HEK293 (cell line): Measurements from ENCODE around the gene HTR6.
A peak's percentile ranks its signal among the peaks of the same experiment; 100 is the strongest.

Experiments used
- CTCF ChIA-PET: fragments of 350-600 bp; formaldehyde crosslinking; extraction: SDS; loops from one replicate; lab custom pipeline; 2021; ENCODE audit warnings: antibody characterized with exemption; lab: Yijun Ruan, JAX
- POLR2A ChIA-PET: fragments of 300-600 bp; formaldehyde crosslinking; extraction: SDS; loops from one replicate; lab custom pipeline; 2020; ENCODE audit warnings: antibody characterized with exemption, inconsistent platforms; lab: Yijun Ruan, JAX
- H3K27ac ChIP-seq: fragments of 200-500 bp; sonication (Bioruptor generic); 2 replicates; pipeline ENCODE4 v1.5.1; 2014; ENCODE audit warnings: low read depth, low read length, control low read depth, inconsistent platforms; ENCODE audit errors: extremely low read depth
- H3K36me3 ChIP-seq, 2 experiments: fragments of 200-500 bp in 1 of 2; sonication (Bioruptor generic) in 1 of 2; 1 replicate in 1 of 2; 2 replicates in 1 of 2; pipeline ENCODE4 v1.5.1; 2014 to 2017; ENCODE audit warnings: inconsistent platforms in 2 of 2, low read length in 2 of 2; ENCODE audit not compliant: control insufficient read depth in 2 of 2, insufficient read depth in 1 of 2
- H3K4me1 ChIP-seq: fragments of 200-500 bp; sonication (Bioruptor generic); 2 replicates; pipeline ENCODE4 v1.5.1; 2014; ENCODE audit warnings: mild to moderate bottlenecking, low read length, inconsistent platforms; ENCODE audit not compliant: control insufficient read depth, insufficient read depth
- H3K4me3 ChIP-seq: 2 replicates; pipeline ENCODE4 v1.5.1; 2011; ENCODE audit warnings: low read depth, mild to moderate bottlenecking, control low read depth, low read length, moderate library complexity
- H3K9me3 ChIP-seq: fragments of 200-500 bp; sonication (Bioruptor generic); 2 replicates; pipeline ENCODE4 v1.5.1; 2014; ENCODE audit warnings: low read depth, low read length, inconsistent platforms; ENCODE audit not compliant: control insufficient read depth, insufficient read depth
- GLIS2 ChIP-seq: fragments of 450-650 bp; formaldehyde crosslinking; IDR thresholded peaks from 2 replicates; pipeline ENCODE4 v1.5.1; 2016; ENCODE audit warnings: missing biosample characterization, missing genetic modification characterization
- MEIS1 ChIP-seq: sonication (generic); formaldehyde crosslinking; IDR thresholded peaks from 2 replicates; pipeline ENCODE4 v1.8.1; 2022; ENCODE audit warnings: missing genetic modification reagents, mild to moderate bottlenecking, borderline replicate concordance
- SP7 ChIP-seq: fragments of 450-650 bp; formaldehyde crosslinking; IDR thresholded peaks from 2 replicates; pipeline ENCODE4 v1.5.1; 2016; ENCODE audit warnings: missing biosample characterization, missing genetic modification characterization
- ZBTB48 ChIP-seq: fragments of 450-650 bp; formaldehyde crosslinking; IDR thresholded peaks from 2 replicates; pipeline ENCODE4 v1.5.1; 2016; ENCODE audit warnings: missing biosample characterization, missing genetic modification characterization
- ZNF112 ChIP-seq: fragments of 450-650 bp; formaldehyde crosslinking; IDR thresholded peaks from 2 replicates; pipeline ENCODE4 v1.5.0; 2017; ENCODE audit warnings: missing biosample characterization, missing genetic modification characterization
- ZNF121 ChIP-seq: fragments of 450-650 bp; formaldehyde crosslinking; IDR thresholded peaks from 2 replicates; pipeline ENCODE4 v1.5.1; 2016; ENCODE audit warnings: missing biosample characterization, missing genetic modification characterization
- ZNF132 ChIP-seq: fragments of 450-650 bp; formaldehyde crosslinking; IDR thresholded peaks from 2 replicates; pipeline ENCODE4 v1.5.1; 2017; ENCODE audit warnings: missing biosample characterization, missing genetic modification characterization, borderline replicate concordance
- ZNF138 ChIP-seq: fragments of 450-650 bp; formaldehyde crosslinking; IDR thresholded peaks from 2 replicates; pipeline ENCODE4 v1.5.1; 2016; ENCODE audit warnings: missing biosample characterization, missing genetic modification characterization, borderline replicate concordance
- ZNF19 ChIP-seq: fragments of 450-650 bp; formaldehyde crosslinking; IDR thresholded peaks from 2 replicates; pipeline ENCODE4; 2016; ENCODE audit warnings: missing biosample characterization, missing genetic modification characterization, low read depth
- ZNF202 ChIP-seq: fragments of 450-650 bp; formaldehyde crosslinking; IDR thresholded peaks from 2 replicates; pipeline ENCODE4 v1.5.1; 2016; ENCODE audit warnings: missing biosample characterization, missing genetic modification characterization, borderline replicate concordance
- ZNF335 ChIP-seq: fragments of 450-650 bp; formaldehyde crosslinking; conservative IDR thresholded peaks from 2 replicates; pipeline ENCODE4 v1.5.1; 2016; ENCODE audit warnings: missing biosample characterization, missing genetic modification characterization
- ZNF391 ChIP-seq: fragments of 450-650 bp; formaldehyde crosslinking; IDR thresholded peaks from 2 replicates; pipeline ENCODE4 v1.5.1; 2016; ENCODE audit warnings: low read depth, missing biosample characterization, missing genetic modification characterization, borderline replicate concordance
- ZNF544 ChIP-seq: fragments of 450-650 bp; formaldehyde crosslinking; IDR thresholded peaks from 2 replicates; pipeline ENCODE4 v1.5.0; 2017; ENCODE audit warnings: missing biosample characterization, missing genetic modification characterization
- ZNF629 ChIP-seq: fragments of 450-650 bp; formaldehyde crosslinking; IDR thresholded peaks from 2 replicates; pipeline ENCODE4 v1.5.1; 2017; ENCODE audit warnings: missing biosample characterization, missing genetic modification characterization
- ZNF654 ChIP-seq: fragments of 450-650 bp; formaldehyde crosslinking; IDR thresholded peaks from 2 replicates; pipeline ENCODE4 v1.5.1; 2016; ENCODE audit warnings: low read depth, missing biosample characterization, missing genetic modification characterization
- ZNF670 ChIP-seq: fragments of 450-650 bp; formaldehyde crosslinking; IDR thresholded peaks from 2 replicates; pipeline ENCODE4 v1.5.1; 2016; ENCODE audit warnings: missing biosample characterization, missing genetic modification characterization, low read depth
- ZNF701 ChIP-seq: fragments of 450-650 bp; formaldehyde crosslinking; IDR thresholded peaks from 2 replicates; pipeline ENCODE4 v1.5.1; 2016; ENCODE audit warnings: missing biosample characterization, missing genetic modification characterization
- ZNF792 ChIP-seq: fragments of 450-650 bp; formaldehyde crosslinking; IDR thresholded peaks from 2 replicates; pipeline ENCODE4 v1.5.1; 2016; ENCODE audit warnings: missing biosample characterization, missing genetic modification characterization
- TF ChIP-seq, protein P1 (sequence below): fragments of 450-650 bp; formaldehyde crosslinking; IDR thresholded peaks from 2 replicates; pipeline ENCODE4 v1.5.1; 2016; ENCODE audit warnings: missing biosample characterization, missing genetic modification characterization
- TF ChIP-seq, protein P2 (sequence below): fragments of 450-650 bp; formaldehyde crosslinking; IDR thresholded peaks from 2 replicates; pipeline ENCODE4 v1.5.0; 2017; ENCODE audit warnings: missing biosample characterization, missing genetic modification characterization, borderline replicate concordance
- TF ChIP-seq, protein P3 (sequence below): fragments of 450-650 bp; formaldehyde crosslinking; IDR thresholded peaks from 2 replicates; pipeline ENCODE4 v1.5.1; 2016; ENCODE audit warnings: missing biosample characterization, missing genetic modification characterization

Gene HTR6

DNA sequence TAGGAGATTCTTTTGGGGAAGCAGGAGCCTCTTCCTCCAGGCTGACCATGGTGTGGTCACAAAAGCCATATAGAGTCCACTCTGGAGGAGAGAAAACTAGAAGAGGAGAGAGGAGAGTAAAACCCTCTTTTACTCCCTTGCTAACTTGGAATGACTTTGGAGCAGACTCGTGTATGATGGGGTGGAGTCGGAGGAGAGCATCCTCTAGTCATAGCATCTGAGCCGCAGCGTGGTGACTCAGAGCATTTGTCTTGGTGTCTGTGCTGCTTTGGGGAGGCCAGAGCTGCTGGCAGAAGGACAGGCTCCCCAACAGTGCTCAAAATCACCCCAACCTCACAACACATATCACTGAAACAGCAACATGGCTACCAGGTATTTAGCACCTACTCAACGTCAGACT is 11.1 kb downstream of the HTR6 start:
- no peak overlapping the region for H3K4me3 ChIP-seq
- ChIA-PET CTCF (interaction anchor here (1.2 kb wide), 1 partner anchor 28 kb away, joined by 3 read pairs; no protein-coding TSS in a partner anchor), POLR2A (no interaction called here)
- no peak overlapping the region for H3K27ac ChIP-seq
- no peaks in the 10 kb centered on the region for H3K9me3 ChIP-seq
- H3K36me3 ChIP-seq, result no peaks in the 10 kb centered on the region
- TF ChIP-seq SP7 (tag by site-specific recombination) (no peak), ZNF701 (tag by site-specific recombination) (no peak), ZNF391 (tag by site-specific recombination) (no peak), ZNF792 (tag by site-specific recombination) (no peak), GLIS2 (tag by site-specific recombination) (no peak), ZNF132 (no peak), ZNF202 (tag by site-specific recombination) (no peak), ZNF138 (tag by site-specific recombination) (no peak), MEIS1 (CRISPR knock-in tag) (no peak), ZBTB48 (tag by site-specific recombination) (no peak), ZNF19 (tag by site-specific recombination) (no peak), ZNF335 (no peak), ZNF654 (tag by site-specific recombination) (no peak), ZNF670 (no peak), ZNF544 (no peak), ZNF112 (tag by site-specific recombination) (no peak)
- TF ChIP-seq, protein P1, sequence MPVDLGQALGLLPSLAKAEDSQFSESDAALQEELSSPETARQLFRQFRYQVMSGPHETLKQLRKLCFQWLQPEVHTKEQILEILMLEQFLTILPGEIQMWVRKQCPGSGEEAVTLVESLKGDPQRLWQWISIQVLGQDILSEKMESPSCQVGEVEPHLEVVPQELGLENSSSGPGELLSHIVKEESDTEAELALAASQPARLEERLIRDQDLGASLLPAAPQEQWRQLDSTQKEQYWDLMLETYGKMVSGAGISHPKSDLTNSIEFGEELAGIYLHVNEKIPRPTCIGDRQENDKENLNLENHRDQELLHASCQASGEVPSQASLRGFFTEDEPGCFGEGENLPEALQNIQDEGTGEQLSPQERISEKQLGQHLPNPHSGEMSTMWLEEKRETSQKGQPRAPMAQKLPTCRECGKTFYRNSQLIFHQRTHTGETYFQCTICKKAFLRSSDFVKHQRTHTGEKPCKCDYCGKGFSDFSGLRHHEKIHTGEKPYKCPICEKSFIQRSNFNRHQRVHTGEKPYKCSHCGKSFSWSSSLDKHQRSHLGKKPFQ, result no peak
- TF ChIP-seq, protein P2, sequence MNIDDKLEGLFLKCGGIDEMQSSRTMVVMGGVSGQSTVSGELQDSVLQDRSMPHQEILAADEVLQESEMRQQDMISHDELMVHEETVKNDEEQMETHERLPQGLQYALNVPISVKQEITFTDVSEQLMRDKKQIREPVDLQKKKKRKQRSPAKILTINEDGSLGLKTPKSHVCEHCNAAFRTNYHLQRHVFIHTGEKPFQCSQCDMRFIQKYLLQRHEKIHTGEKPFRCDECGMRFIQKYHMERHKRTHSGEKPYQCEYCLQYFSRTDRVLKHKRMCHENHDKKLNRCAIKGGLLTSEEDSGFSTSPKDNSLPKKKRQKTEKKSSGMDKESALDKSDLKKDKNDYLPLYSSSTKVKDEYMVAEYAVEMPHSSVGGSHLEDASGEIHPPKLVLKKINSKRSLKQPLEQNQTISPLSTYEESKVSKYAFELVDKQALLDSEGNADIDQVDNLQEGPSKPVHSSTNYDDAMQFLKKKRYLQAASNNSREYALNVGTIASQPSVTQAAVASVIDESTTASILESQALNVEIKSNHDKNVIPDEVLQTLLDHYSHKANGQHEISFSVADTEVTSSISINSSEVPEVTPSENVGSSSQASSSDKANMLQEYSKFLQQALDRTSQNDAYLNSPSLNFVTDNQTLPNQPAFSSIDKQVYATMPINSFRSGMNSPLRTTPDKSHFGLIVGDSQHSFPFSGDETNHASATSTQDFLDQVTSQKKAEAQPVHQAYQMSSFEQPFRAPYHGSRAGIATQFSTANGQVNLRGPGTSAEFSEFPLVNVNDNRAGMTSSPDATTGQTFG (tag by site-specific recombination), result no peak
- no peaks in the 10 kb centered on the region for H3K4me1 ChIP-seq

DNA sequence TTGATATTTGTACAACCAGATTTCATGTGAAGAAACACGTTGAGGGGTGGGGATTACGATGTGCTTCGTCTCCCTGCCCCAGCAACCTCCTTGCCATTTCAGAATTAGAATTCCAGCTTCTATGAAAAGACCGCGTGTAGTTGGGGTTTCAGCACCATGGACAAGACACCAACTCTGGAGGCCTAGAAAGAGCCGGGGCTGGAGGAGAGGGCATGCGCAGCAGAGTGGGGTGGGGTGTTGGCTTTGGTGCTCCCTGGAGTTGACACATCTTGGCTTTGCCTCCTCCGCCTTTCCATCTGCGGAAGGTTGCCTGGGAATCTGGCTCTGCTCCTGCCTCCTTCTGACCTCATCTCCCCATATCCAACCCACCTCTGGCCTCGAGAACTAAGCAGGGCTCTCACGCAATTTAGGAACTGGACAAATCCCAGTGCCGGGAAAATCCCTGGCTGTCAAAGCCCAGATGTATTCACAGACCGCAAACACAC is 11.8 kb downstream of the HTR6 start:
- no peak overlapping the region for H3K27ac ChIP-seq
- H3K36me3 ChIP-seq, result no peaks in the 10 kb centered on the region
- H3K4me3 ChIP-seq, result no peak overlapping the region
- POLR2A ChIA-PET, result no interaction called here
- no peaks in the 10 kb centered on the region for H3K9me3 ChIP-seq
- CTCF ChIA-PET, result interaction anchor here (0.7 to 1.9 kb wide), 4 partner anchors 9 to 451 kb away, joined by 3 to 5 read pairs (median 4); no protein-coding TSS in a partner anchor
- H3K4me1 ChIP-seq, result no peaks in the 10 kb centered on the region
- no peak for TF ChIP-seq ZNF121
- no peak for TF ChIP-seq ZNF629
- TF ChIP-seq ZNF544, result no peak
- TF ChIP-seq, protein P3, sequence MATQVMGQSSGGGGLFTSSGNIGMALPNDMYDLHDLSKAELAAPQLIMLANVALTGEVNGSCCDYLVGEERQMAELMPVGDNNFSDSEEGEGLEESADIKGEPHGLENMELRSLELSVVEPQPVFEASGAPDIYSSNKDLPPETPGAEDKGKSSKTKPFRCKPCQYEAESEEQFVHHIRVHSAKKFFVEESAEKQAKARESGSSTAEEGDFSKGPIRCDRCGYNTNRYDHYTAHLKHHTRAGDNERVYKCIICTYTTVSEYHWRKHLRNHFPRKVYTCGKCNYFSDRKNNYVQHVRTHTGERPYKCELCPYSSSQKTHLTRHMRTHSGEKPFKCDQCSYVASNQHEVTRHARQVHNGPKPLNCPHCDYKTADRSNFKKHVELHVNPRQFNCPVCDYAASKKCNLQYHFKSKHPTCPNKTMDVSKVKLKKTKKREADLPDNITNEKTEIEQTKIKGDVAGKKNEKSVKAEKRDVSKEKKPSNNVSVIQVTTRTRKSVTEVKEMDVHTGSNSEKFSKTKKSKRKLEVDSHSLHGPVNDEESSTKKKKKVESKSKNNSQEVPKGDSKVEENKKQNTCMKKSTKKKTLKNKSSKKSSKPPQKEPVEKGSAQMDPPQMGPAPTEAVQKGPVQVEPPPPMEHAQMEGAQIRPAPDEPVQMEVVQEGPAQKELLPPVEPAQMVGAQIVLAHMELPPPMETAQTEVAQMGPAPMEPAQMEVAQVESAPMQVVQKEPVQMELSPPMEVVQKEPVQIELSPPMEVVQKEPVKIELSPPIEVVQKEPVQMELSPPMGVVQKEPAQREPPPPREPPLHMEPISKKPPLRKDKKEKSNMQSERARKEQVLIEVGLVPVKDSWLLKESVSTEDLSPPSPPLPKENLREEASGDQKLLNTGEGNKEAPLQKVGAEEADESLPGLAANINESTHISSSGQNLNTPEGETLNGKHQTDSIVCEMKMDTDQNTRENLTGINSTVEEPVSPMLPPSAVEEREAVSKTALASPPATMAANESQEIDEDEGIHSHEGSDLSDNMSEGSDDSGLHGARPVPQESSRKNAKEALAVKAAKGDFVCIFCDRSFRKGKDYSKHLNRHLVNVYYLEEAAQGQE, result peak; percentile 93
